GM18508 (cell line): ENCODE data around the gene SNX32.

Experiments
- ATAC-seq: cut with Tn5 transposase; IDR thresholded peaks from one replicate; pipeline ENCODE4 v1.9.1; 2021; ENCODE audit warnings: moderate number of reproducible peaks; ENCODE audit not compliant: insufficient read depth, unreplicated experiment

Gene SNX32

DNA sequence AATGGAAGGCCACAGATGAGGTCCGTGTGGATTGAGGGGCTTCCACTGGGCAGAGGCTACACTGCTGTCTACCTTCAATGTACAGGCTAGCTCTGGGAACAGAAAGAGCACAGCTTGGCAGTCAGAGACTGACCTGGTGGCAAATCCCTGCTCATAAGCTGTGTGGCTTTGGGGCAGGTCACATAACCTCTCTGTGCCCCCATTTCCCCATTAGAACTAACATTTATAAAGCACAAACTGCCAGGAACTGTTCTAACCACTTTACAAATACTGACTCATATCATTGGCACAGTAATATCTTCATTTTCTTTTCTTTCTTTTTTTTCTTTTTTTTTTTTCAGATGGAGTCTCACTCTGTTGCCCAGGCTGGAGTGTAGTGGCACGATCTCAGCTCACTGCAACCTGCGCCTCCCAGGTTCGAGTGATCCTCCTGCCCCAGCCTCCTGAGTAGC is 63.3 kb downstream of the SNX32 start:
- no peak for ATAC-seq

GRCh38 chr11:65898656-65899355 is 65.0 kb downstream of the SNX32 start:
- no peak for ATAC-seq

DNA sequence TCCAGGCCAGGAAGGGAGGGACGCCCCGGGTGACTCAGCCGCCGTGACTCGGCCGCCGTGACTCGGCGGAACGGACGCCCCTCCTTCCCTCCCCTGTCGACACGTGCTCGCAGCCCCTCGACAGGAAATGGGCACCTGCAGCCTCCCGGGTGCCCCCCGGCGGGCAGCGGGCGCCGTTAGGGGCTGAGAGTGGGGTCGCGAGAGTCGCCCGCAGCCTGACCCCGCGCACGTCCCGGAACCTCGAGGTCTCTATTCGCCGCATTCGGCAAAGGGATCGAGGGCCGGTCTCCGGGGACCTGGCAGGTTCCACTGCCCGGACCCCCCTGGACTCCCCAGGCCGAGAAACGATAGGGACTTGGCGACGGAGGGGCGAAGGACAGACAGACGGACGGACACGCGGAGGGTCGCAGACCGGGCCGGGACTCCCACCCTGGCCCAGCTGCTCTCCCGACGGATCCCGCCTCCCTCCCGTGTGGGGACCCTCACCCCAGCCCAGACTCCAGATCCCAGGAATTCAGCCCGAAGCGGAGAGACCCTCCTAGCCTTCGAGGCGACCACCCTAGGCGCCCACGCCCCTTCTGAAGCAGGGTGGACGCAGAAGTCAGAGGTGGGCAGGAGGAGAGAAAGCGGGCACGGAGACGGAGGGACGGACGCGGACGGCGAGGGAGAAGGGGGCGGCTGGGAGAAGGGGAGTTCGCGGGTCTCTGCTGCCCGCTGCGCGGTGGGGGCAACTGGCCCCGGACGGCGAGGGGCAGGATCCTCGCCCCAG is 65.8 kb downstream of the SNX32 start:
- no peak for ATAC-seq

GRCh38 chr11:65900125-65900898 is 66.5 kb downstream of the SNX32 start, which contains the start of gene FOSL1:
TSS of gene FOSL1 (minus strand) at chr11:65900388. CDS start at chr11:65900339, 49 bp downstream.
- no peak for ATAC-seq

- no peak for ATAC-seq
Measured at GRCh38 chr11:65900899-65901180, 67.1 kb downstream of the SNX32 start.

GRCh38 chr11:65903068-65903481 is 69.3 kb downstream of the SNX32 start:
- ATAC-seq, result no peak
